HUES6 (cell line): ENCODE measurements around the gene SEH1L.

Experiments
- H3K27ac ChIP-seq: 2 replicates; pipeline ENCODE4 v1.7.0; 2013; ENCODE audit warnings: low read depth, mild to moderate bottlenecking, low read length, inconsistent platforms
- H3K27me3 ChIP-seq: 2 replicates; pipeline ENCODE4 v1.6.1; 2013; ENCODE audit warnings: low read length; ENCODE audit not compliant: control insufficient read depth, insufficient read depth
- H3K36me3 ChIP-seq: 2 replicates; pipeline ENCODE4 v1.6.1; 2013; ENCODE audit warnings: low read length; ENCODE audit not compliant: control insufficient read depth, insufficient read depth
- H3K4me1 ChIP-seq: 2 replicates; pipeline ENCODE4 v1.6.1; 2013; ENCODE audit warnings: low read length; ENCODE audit not compliant: control insufficient read depth, insufficient read depth
- H3K4me3 ChIP-seq: 2 replicates; pipeline ENCODE4 v1.5.1; 2013; ENCODE audit warnings: low read depth, low read length
- H3K9ac ChIP-seq: one replicate; pipeline ENCODE4 v1.6.1; 2013; ENCODE audit warnings: mild to moderate bottlenecking, low read length
- H3K9me3 ChIP-seq: 2 replicates; pipeline ENCODE4 v1.6.1; 2013; ENCODE audit warnings: low read depth, low read length; ENCODE audit not compliant: control insufficient read depth, insufficient read depth

Gene SEH1L

GRCh38 chr18:12921178-12921577, 26.6 kb upstream of the SEH1L start:
- Histone ChIP-seq H3K36me3 (no peaks in the 10 kb centered on the region), H3K27me3 (no peaks in the 10 kb centered on the region), H3K4me1 (no peaks in the 10 kb centered on the region), H3K27ac (no peak overlapping the region), H3K9ac (no peak overlapping the region), H3K9me3 (no peaks in the 10 kb centered on the region), H3K4me3 (no peak overlapping the region)

GRCh38 chr18:12922266-12922665, 25.5 kb upstream of the SEH1L start:
- Histone ChIP-seq H3K9ac (no peak overlapping the region), H3K4me3 (no peak overlapping the region), H3K4me1 (no peaks in the 10 kb centered on the region), H3K27me3 (no peaks in the 10 kb centered on the region), H3K9me3 (no peaks in the 10 kb centered on the region), H3K36me3 (no peaks in the 10 kb centered on the region), H3K27ac (no peak overlapping the region)

- Histone ChIP-seq H3K9me3 (no peaks in the 10 kb centered on the region), H3K27me3 (no peaks in the 10 kb centered on the region), H3K4me3 (no peak overlapping the region), H3K4me1 (no peaks in the 10 kb centered on the region), H3K9ac (no peak overlapping the region), H3K36me3 (no peaks in the 10 kb centered on the region), H3K27ac (no peak overlapping the region)
Observed at GRCh38 chr18:12924616-12925015, 23.2 kb upstream of the SEH1L start.

GRCh38 chr18:12928206-12928605, 19.6 kb upstream of the SEH1L start:
- Histone ChIP-seq H3K4me3 (no peak overlapping the region), H3K27me3 (no peaks in the 10 kb centered on the region), H3K36me3 (no peaks in the 10 kb centered on the region), H3K9me3 (no peaks in the 10 kb centered on the region), H3K9ac (no peak overlapping the region), H3K4me1 (no peaks in the 10 kb centered on the region), H3K27ac (no peak overlapping the region)

GRCh38 chr18:12928641-12929040, 19.2 kb upstream of the SEH1L start:
- Histone ChIP-seq H3K27ac (no peak overlapping the region), H3K9me3 (no peaks in the 10 kb centered on the region), H3K4me3 (no peak overlapping the region), H3K4me1 (no peaks in the 10 kb centered on the region), H3K27me3 (no peaks in the 10 kb centered on the region), H3K9ac (no peak overlapping the region), H3K36me3 (no peaks in the 10 kb centered on the region)

- Histone ChIP-seq H3K27ac (no peak overlapping the region), H3K4me1 (no peaks in the 10 kb centered on the region), H3K36me3 (no peaks in the 10 kb centered on the region), H3K9ac (no peak overlapping the region), H3K27me3 (no peaks in the 10 kb centered on the region), H3K4me3 (no peak overlapping the region), H3K9me3 (no peaks in the 10 kb centered on the region)
Observed at GRCh38 chr18:12929477-12930083, 18.2 kb upstream of the SEH1L start.

GRCh38 chr18:12930376-12930775, 17.4 kb upstream of the SEH1L start:
- Histone ChIP-seq H3K27me3 (no peaks in the 10 kb centered on the region), H3K27ac (no peak overlapping the region), H3K4me1 (no peaks in the 10 kb centered on the region), H3K4me3 (no peak overlapping the region), H3K9me3 (no peaks in the 10 kb centered on the region), H3K9ac (no peak overlapping the region), H3K36me3 (no peaks in the 10 kb centered on the region)

GRCh38 chr18:12930908-12931307, 16.9 kb upstream of the SEH1L start:
- Histone ChIP-seq H3K36me3 (no peaks in the 10 kb centered on the region), H3K9ac (no peak overlapping the region), H3K9me3 (no peaks in the 10 kb centered on the region), H3K4me1 (no peaks in the 10 kb centered on the region), H3K27me3 (no peaks in the 10 kb centered on the region), H3K4me3 (no peak overlapping the region), H3K27ac (no peak overlapping the region)

- no peak overlapping the region for H3K9ac ChIP-seq
- no peaks in the 10 kb centered on the region for H3K4me1 ChIP-seq
- no peaks in the 10 kb centered on the region for H3K27me3 ChIP-seq
- no peak overlapping the region for H3K4me3 ChIP-seq
- H3K9me3 ChIP-seq = no peaks in the 10 kb centered on the region
- H3K27ac ChIP-seq = no peak overlapping the region
- no peaks in the 10 kb centered on the region for H3K36me3 ChIP-seq
Observed at GRCh38 chr18:12933327-12933726, 14.5 kb upstream of the SEH1L start.

- H3K27ac ChIP-seq = no peak overlapping the region
- no peak overlapping the region for H3K4me3 ChIP-seq
- H3K27me3 ChIP-seq = no peaks in the 10 kb centered on the region
- no peaks in the 10 kb centered on the region for H3K36me3 ChIP-seq
- H3K9me3 ChIP-seq = no peaks in the 10 kb centered on the region
- H3K9ac ChIP-seq = no peak overlapping the region
- no peaks in the 10 kb centered on the region for H3K4me1 ChIP-seq
Observed at GRCh38 chr18:12934454-12935071, 13.2 kb upstream of the SEH1L start.

GRCh38 chr18:12939162-12939561, 8.6 kb upstream of the SEH1L start:
- H3K4me3 ChIP-seq = no peak overlapping the region
- H3K9me3 ChIP-seq = no peaks in the 10 kb centered on the region
- no peak overlapping the region for H3K27ac ChIP-seq
- H3K27me3 ChIP-seq = no peaks in the 10 kb centered on the region
- H3K9ac ChIP-seq = no peak overlapping the region
- H3K36me3 ChIP-seq = no peaks in the 10 kb centered on the region
- no peaks in the 10 kb centered on the region for H3K4me1 ChIP-seq
